Right ventricle myocardium superior (tissue), 1 donor: ENCODE results near the gene CPT1B. TPM values are rescaled to one million over a fixed set of nuclear protein-coding genes. Genes with fewer than 3 reads are reported as not detected.
"Not testable (repeated sequence)": the region's sequence is repeated elsewhere in the genome, so short reads cannot be mapped to it uniquely, and the experiment has no call there.

Source experiments
- ATAC-seq: fragments of 200-7000 bp; cut with Tn5 transposase; one replicate; pipeline ENCODE4 v1.9.1; 2020; ENCODE audit warnings: mild to moderate bottlenecking; ENCODE audit not compliant: poor library complexity
- DNase-seq: peaks from one replicate; pipeline ENCODE4 v3.0.0-alpha.2; 2020
- intact Hi-C: fragments of 100-400 bp; cut with DNase I; formaldehyde crosslinking; loops from one replicate; pipeline ENCODE4 v1.11.2; 2022
- total RNA-seq: library from RNA; stranded (reverse); fragmentation: NEBNext Ultra II Directional; extraction: Animal tissue kit (Norgen Biotek cat#: 25700); gene quantifications from one replicate; pipeline ENCODE4 v1.2.1, GENCODE V29; 2021
- donor health status: DM: no; HTN: yes; CAD: no; lungs with severe emphysema.

The CPT1B gene
- total RNA-seq, 1 donor from 2014 or later, result 402 TPM

DNA sequence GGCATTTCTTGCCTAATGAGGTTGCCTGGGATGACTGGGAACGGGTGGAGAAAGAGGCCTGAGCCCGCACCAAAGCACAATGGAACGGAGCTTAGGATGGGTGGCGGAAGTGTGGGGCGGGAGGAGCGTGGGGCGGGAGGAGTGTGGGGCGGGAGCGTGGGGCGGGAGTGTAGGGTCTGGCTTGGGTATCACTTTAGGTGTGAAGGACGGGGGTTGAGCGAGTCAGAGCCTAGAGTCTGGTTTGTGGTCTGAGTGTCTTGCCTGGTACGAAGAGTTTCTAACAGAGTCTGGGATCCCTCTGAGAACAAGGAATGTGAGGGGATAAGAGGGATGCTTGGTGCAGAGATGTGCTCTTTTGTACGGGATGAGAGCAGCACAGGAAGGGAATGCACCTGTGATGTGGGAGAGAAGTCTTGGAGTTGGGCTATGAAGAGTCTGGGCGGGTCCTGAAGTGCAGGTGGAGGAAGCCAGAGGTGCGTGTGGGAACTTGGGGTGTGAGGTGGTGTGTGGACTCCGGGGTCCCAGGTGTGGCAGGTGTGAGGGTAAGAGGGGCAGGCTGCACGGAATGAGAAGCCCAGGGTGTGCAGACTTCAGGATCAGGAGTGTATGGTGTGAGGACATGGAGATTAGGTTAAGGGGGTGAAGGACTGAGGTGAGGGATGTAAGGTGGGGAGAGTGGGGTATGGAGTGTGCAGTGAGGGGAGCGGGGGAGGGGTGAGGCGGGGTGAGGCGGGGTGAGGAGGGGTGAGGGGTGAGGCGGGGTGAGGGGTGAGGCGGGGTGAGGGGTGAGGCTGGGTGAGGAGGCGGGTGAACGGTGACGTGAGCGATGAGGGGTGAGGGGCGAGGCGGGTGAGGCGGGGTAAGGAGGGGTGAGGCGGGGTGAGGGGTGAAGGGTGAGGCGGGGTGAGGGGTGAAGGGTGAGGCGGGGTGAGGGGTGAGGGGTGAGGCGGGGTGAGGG lies 16.5 kb downstream of the CPT1B start:
- intact Hi-C loops, result no loop called here
- DNase-seq (peak; percentile 18), ATAC-seq (no peak)

DNA sequence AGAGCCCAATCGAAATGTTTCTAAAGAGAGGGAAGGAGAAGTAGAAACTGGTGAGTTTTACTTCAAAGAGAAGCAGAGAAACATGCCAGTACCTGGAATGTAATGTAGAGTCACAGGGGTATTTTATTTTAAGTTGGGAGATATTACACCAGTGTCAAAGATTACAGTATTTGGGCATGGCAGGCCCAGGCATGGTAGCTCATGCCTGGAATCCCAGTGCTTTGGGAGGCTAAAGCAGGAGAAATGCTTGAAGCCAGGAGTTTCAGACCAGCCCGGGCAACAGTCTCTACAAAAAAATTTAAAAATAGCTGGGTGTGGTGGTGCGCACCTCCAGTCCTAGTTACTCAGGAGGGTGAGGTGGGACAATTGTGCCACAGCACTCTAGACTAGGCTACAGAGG lies 18.2 kb downstream of the CPT1B start:
- intact Hi-C loops, result no loop called here
- ATAC-seq, result no peak
- DNase-seq, result no peak

DNA sequence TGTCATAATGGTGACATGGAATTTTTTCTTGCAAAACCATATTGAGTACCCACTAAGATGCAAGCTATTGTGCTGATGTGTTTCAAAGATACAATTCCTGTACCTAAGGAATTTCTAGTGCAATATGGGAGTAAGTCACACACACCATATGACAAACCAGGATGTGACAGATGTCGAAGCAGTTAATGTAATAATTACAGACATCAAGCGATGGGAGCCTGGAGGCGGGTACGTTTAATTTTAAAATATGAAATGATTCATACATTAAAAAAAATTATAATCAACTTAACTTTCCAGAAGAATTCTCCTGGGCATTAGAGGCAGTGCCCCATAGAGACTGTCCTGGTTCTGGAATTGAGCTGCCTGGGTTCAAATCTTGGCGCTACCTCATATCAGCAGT lies 21.5 kb downstream of the CPT1B start:
- intact Hi-C loops, result no loop called here
- DNase-seq (no peak), ATAC-seq (no peak)

DNA sequence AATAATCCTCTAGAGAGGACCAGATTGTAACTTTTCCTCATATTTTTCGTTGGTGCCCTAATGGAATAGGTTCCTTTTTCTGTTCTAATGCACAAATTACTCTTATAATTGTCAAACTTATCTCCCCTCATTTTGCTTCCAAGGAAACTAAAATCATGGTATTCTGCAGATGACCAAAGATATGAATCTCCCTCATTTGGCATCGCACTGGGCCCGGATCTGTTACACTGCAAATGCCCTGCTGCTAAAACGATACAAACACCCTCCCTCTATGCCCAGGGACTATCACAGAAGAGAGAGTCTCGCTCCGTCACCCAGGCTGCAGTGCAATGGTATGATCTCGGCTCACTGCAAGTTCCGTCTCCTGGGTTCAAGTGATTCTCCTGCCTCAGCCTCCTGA lies 24.9 kb downstream of the CPT1B start:
- intact Hi-C loops, result loop anchor here (2.0 kb wide), 1 partner anchor 61 kb away; no protein-coding TSS in a partner anchor
- ATAC-seq (no peak), DNase-seq (no peak)

DNA sequence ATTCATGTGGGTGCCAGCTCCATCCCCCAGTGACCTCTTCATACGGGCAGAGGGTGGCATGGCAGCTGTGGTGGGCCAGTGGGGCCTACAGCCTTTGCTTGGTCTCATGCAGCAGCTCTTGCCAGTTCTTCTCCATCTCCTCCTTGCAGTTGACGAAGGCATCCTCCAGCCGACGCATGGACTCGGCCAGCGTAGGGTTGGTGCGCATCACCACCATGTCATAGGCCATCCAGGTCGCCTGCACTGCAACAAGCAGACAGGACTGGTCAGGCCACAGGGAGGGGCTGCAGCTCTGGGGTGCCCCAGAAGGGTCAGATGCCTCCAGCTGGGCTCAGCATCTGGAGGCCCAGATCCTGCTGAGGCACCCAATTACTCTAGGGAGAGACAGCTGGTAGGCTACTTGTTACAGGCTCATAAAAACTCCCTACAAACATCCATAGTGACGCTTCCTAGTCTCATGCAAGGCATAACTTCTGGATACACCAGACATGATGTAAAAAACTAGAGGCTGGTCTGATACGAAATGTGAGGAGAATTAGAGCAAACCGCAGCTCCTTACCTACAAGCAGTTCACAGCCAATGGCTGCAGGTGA lies 27.0 kb downstream of the CPT1B start:
- DNase-seq, result no peak
- ATAC-seq, result no peak
- intact Hi-C loops, result no loop called here

DNA sequence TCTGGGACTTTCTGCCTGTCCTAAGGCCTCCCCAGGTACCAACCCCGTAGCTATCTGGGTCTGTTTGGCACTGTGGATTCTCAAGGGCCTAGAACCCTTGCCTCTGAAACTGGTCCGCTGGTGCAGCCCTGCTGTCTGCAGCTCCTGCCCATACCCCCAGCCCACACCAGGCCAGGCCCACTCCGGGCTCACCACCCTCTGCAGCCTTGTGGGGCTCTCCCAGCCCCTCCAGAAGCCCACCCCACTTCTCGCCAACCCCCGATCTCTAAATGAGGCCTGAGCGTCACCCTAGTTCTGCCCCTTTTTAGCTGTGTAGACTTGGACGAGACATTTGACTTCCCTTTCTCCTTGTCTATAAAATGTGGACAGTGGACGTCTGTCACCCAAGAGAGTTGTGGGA lies 27.8 kb downstream of the CPT1B start:
- intact Hi-C loops, result no loop called here
- no peak for ATAC-seq
- no peak for DNase-seq

DNA sequence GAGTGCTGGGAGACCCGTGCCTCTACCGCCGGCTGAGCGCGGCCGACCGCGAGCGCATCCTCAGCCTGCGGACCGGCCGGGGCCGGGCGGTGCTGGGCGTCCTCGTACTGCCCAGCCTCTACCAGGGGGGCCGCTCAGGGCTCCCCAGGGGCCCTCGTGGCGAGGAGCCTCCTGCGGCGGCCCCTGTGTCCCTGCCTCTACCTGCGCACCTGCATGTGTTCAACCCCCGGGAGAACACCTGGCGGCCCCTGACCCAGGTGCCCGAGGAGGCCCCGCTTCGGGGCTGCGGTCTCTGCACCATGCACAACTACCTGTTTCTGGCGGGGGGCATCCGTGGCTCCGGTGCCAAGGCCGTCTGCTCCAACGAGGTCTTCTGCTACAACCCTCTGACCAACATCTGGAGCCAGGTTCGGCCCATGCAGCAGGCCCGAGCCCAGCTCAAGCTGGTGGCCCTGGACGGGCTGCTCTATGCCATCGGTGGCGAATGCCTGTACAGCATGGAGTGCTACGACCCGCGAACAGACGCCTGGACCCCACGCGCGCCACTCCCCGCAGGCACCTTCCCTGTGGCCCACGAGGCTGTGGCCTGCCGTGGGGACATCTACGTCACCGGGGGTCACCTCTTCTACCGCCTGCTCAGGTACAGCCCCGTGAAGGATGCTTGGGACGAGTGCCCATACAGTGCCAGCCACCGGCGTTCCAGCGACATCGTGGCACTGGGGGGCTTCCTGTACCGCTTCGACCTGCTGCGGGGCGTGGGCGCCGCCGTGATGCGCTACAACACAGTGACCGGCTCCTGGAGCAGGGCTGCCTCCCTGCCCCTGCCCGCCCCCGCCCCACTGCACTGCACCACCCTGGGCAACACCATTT lies 29.1 kb downstream of the CPT1B start:
- intact Hi-C loops, result no loop called here
- DNase-seq, result no peak

DNA sequence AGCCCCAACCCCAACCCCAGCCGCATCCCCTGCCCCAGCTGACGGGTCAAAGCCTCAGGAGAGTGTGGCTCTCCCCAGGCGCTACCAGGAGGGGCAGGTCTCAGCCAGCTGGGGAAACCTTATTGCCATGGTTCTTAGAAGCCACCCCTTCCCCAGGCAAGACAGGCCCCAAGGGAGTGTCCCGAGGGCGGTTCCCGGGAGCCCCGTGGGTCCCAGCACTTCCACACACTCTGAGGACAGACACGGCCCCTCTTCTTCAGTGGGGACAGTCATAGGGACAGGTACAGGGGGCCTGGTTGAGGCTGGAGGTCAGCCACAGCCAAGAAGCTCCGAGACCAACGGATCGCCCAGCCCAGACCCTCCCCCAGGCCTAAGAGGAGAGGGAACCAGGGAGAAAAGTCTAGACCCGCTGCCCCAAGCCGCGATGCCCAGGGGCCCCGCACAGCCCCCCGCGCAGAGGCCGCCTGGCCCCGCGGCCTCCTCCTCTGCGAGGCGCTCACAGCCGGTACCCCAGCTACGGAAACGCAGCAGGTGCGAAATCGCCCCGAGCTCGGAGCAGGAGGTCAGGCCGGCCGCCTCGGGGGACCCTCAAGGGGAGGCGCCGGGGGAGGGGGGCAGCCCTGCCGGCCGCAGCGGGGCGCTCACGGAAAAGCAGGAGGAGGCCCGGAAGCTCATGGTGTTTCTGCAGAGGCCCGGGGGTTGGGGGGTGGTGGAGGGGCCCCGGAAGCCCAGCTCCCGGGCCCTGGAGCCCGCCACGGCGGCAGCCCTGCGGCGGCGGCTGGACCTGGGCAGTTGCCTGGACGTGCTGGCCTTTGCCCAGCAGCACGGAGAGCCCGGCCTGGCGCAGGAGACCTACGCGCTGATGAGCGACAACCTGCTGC lies 29.9 kb downstream of the CPT1B start:
- peak; percentile 49 for DNase-seq
- intact Hi-C loops, result no loop called here
- ATAC-seq, result no peak

More for the DNA sequence above, 29.1 kb downstream of the CPT1B start:
- ATAC-seq, result no peak

DNA sequence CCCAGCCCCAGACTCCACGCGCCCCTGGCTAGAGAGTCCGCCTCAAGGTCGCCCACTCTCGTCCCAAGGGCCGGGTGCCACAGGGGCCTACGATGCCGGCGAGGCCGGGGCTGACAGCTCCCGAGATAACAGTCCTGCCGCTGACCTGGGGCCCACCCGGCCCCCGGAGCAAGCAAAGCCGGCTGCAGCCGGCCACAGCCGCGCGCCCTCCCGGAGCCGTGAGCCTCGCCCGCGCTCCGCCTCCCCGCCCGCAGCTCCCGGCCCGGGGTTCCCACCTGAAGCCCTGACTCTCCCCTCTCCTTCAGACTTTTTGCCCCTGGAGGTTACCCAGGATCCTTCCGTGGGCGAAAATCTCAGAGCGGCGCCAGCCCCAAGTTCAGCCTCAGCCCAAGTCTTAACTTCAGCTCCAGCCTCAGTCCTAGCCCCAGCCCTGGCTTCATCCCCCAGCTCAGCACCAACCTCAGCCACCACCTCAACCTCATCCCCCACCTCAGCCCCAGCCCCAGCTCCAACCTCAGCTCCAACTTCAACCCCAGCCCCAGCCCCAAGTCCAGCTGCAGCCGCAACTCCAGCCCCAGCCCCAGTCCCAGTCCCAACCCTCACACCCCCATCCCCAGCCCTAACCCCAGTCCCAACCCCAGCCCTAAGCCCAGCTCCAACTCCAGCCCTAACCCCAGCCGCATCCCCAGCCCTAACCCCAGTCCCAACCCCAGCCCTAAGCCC lies 30.8 kb downstream of the CPT1B start:
- intact Hi-C loops, result no loop called here
- ATAC-seq (no peak), DNase-seq (no peak)

DNA sequence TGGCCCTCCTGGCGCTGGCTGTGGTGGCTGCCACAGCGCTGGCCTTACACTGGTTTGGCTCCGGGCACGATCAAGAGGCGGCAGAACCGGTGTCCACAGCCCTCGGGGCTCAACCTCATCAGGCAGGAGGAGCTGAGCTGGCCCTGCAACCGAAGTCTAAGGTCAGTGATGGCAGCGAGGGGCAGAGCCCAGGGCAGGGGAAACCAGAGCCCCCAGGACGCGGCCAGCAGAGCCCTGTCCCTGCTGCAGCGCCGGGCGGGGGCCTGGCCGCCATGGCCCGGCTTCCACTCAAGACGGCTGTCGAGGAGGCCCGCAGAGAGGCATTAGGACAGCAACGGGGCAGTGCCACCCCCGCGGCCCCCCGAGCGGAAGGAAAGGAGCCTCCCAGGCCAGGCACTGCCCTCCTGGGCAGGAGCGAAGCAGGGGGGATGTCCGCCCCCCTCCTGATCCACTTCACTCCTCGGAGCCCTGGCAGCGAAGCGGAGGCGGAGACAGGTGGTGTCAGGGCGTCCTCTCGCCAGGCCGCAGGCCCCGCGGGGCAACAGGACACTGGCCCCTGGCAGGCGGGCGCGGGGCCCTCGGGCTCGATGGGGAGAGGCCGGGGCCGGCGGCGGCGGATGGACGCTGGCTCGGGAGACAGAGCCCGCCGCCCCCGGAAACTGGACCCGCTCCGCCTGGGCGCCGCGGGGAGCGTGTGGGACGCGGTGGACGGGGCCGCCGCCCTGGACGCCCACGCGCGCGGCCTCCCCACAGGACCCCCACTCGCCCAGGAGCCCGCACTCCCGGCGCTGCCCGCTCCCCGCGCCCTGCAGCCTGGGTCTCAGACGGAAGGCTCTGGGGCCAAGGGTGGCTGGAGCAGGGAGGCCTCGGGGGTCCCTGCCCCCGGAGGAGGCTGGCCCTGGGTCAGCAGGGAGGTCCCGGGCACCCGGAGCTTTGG lies 31.6 kb downstream of the CPT1B start:
- DNase-seq (no peak), ATAC-seq (no peak)
- intact Hi-C loops, result no loop called here

DNA sequence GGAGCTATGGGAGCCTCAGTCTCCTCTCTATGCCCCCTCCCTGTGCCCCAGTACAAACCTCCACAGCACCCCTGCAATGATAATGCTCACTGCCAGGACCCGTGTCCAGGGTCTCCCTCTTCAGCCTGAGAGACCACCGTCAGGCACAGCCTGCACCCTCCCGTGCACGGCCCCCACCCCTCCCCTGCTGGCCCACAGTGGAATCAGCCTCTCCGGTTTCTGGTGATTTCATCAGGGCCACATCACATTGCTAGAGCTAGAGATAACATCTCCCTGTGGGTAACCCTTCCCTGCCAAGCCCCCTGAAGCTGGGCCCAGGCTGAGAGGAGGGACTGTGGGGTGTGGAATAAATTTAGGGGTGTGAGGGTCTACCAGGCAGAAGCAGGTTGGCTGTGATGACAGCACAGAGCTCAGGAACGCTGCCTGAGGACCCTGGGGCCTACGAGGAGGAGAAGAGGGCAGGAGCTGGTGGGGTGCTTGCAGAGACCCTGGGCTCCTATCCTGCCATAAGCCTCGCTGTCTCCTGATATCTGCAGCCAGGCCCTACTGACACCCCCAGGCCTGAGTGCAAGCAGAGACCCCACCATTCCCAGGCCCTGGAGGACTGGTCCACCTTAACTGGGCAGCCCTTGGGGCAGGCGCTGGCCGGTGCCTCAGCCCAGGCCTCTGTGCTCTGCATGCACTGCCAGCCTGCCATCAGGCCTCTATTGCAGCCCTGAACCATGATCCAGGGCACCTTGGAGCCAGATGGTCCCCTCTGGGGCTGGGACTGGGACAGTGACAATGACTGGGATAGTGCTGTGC lies 32.5 kb downstream of the CPT1B start, which contains the start of gene KLHDC7B:
Gene KLHDC7B, plus strand, starts transcription at position 378 of the 804 bp plus-strand sequence. Its CDS starts 345 bp downstream, at position 723.
- DNase-seq, result no peak

DNA sequence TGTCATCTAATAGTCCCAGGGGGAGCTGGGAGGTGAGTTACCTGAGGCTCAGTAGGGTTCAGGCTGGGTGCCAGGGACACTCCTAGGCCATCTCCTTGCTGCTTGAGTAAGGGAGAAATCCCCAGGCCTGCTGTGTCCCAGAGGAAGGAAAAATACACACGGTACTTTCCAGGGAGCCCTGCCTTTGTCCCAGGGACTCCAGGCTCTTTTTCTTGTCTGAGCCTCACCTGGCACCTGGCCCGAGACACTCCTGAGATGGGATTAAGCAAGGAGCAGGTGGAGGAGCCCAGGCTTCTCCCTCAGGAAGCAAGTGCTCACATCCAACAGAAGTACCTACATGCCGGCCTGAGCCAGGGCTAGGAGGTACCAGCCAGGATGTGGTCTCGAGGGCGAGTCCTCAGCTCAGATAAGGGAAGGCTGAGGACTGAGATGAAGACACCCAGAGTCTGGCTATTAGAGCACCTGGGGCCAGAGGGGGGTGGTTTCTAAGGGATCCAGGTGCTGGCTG lies 33.4 kb downstream of the CPT1B start:
- no peak for DNase-seq
- no peak for ATAC-seq
- intact Hi-C loops, result no loop called here

More for the DNA sequence above, 32.5 kb downstream of the CPT1B start, which contains the start of gene KLHDC7B:
- no peak for ATAC-seq
- intact Hi-C loops, result no loop called here

DNA sequence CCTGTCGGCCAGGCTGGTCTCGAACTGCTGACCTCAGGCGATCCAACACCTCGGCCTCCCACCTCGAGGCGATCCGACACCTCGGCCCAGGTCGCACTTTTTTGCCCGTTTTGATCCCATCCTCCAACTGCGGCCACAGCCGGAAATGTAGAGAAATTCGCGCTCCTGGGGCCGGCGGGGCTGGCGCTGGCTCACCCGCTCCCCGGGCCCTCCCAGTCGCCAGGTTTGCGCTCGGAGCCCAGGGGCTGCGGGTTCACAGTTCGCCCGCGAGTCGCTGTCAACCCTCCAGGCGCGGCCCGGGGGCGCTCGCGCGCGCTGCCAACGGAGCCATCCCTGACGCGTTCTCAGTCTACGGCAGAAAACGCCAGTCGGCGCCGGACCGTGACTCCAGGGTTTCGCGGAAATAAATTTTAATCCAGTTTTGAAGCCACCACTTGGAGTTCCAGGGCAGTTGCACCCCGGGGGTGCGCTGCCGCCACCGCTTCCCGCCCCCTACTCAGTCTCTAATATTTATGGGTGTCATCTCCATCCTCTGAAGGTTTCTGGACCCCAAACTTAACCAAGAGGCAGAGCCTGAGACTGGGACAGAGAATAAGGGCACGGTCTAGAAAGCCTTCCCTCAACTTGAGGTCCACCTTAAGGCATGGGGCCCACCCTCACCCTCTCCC lies 34.0 kb downstream of the CPT1B start:
- peak; percentile 74 for ATAC-seq
- intact Hi-C loops, result no loop called here
- peak; percentile 90 for DNase-seq

DNA sequence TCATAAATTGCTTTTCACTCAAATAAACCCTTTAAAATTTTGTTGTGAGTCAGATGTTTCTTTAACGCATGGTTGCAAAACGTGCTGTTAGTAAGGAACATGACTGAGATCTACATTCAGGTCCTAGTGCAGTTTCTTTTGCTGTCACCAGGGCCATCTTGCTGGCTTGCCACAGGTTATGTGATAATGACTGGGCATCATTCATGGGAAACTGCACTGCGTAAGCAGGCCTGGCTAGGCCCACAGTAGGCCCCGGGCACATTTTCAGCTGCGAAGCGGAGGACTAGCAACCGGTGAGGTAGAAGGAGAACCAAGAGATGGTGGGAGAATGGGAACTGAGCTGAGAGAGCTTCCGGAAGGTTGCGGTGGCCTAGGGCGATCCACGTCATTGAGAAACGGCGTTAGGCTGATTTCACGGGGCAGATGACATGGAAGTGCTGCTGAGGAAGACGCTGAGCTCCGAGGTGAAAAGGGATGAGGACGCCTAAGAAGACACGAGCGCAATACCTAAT lies 35.8 kb downstream of the CPT1B start:
- intact Hi-C loops, result no loop called here
- ATAC-seq (no peak), DNase-seq (no peak)

DNA sequence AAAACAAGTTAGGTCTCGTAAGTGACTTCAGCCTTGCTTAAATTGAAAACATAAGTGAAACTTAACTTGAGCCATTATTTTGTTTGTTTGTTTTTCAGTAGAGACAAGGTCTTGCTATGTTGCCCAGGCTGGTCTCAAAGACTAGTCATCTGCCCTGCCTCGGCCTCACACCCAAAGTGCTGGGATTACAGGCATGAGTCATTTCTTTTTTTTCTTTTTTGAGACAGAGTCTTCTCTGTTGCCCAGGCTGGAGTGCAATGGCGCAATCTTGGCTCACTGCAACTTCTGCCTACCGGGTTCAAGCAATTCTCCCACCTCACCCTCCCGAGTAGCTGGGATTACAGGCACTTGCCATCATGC lies 36.6 kb downstream of the CPT1B start:
- ATAC-seq (peak; percentile 7), DNase-seq (peak; percentile 70)
- intact Hi-C loops, result not testable (repeated sequence)
